Umbilical cord (tissue), 2 donors: ENCODE measurements around the gene LIN54. TPM values are rescaled to one million over a fixed set of nuclear protein-coding genes. Genes with fewer than 3 reads are reported as not detected.
A peak's percentile ranks its signal among the peaks of the same experiment; 100 is the strongest.
"Not testable (repeated sequence)": the region's sequence is repeated elsewhere in the genome, so short reads cannot be mapped to it uniquely, and the experiment has no call there.

ENCODE experiments used
- DNase-seq: peaks from one replicate; pipeline ENCODE4 v3.0.0-alpha.2; 2015; ENCODE audit warnings: low spot score
- total RNA-seq: library from RNA; depleted of rRNA; stranded (reverse); fragments of >200 nt; gene quantifications from one replicate; pipeline ENCODE4 v1.2.3, GENCODE V29; 2014; ENCODE audit warnings: low replicate concordance; ENCODE audit not compliant: insufficient read depth

The LIN54 gene
- total RNA-seq, 1 donor from 2014 or later = 14.2 TPM

GRCh38 chr4:82947498-82947897, 63.1 kb downstream of the LIN54 start:
- DNase-seq = no peak

- DNase-seq = no peak
Observed at GRCh38 chr4:82939414-82939813, 71.2 kb downstream of the LIN54 start.

- DNase-seq = no peak
Observed at GRCh38 chr4:82934441-82934840, 76.2 kb downstream of the LIN54 start.

- DNase-seq = no peak
Observed at GRCh38 chr4:82930848-82931755, 79.5 kb downstream of the LIN54 start.

GRCh38 chr4:82921795-82922194, 88.8 kb downstream of the LIN54 start:
- no peak for DNase-seq

GRCh38 chr4:82919386-82919785, 91.2 kb downstream of the LIN54 start:
- DNase-seq = no peak

- no peak for DNase-seq
Observed at GRCh38 chr4:82918091-82918490, 92.5 kb downstream of the LIN54 start.

- not testable (repeated sequence) for DNase-seq
Observed at GRCh38 chr4:82913968-82914367, 96.7 kb downstream of the LIN54 start.

GRCh38 chr4:82913305-82913704, 97.3 kb downstream of the LIN54 start:
- DNase-seq = no peak

- DNase-seq = no peak
Observed at GRCh38 chr4:82909326-82909725, 101.3 kb downstream of the LIN54 start.

- DNase-seq = no peak
Observed at GRCh38 chr4:82906469-82906868, 104.2 kb downstream of the LIN54 start.

GRCh38 chr4:82905205-82905604, 105.4 kb downstream of the LIN54 start:
- DNase-seq = no peak

GRCh38 chr4:82903737-82904136, 106.9 kb downstream of the LIN54 start:
- DNase-seq = no peak

GRCh38 chr4:82901183-82901718, 109.4 kb downstream of the LIN54 start:
- no peak for DNase-seq

GRCh38 chr4:82900411-82901182, 110.0 kb downstream of the LIN54 start, which contains the start of gene THAP9:
Gene THAP9 (plus strand): TSS chr4:82900735. CDS start chr4:82900803, 68 bp downstream.
- peak; percentile 100 for DNase-seq

GRCh38 chr4:82900066-82900410, 110.6 kb downstream of the LIN54 start:
- DNase-seq = no peak

GRCh38 chr4:82899374-82900065, 111.1 kb downstream of the LIN54 start:
- DNase-seq = no peak

- peak; percentile 39 for DNase-seq
Observed at GRCh38 chr4:82898322-82899243, 112.0 kb downstream of the LIN54 start.

- DNase-seq = no peak
Observed at GRCh38 chr4:82896755-82897154, 113.9 kb downstream of the LIN54 start.

GRCh38 chr4:82893942-82894341, 116.7 kb downstream of the LIN54 start:
- DNase-seq = no peak

- DNase-seq = no peak
Observed at GRCh38 chr4:82892467-82892802, 118.2 kb downstream of the LIN54 start.
